Omental fat pad (tissue), 4 donors: ENCODE data around the gene GABPB2. TPM values are rescaled to one million over a fixed set of nuclear protein-coding genes. Genes with fewer than 3 reads are reported as not detected.

Experiments used
- ATAC-seq: fragments of 150-250 bp; one replicate; pipeline ENCODE4 v1.9.1; 2016; ENCODE audit warnings: mild to moderate bottlenecking, moderate library complexity; ENCODE audit not compliant: low FRiP score
- DNase-seq: peaks from one replicate; pipeline ENCODE4 v3.0.0-alpha.2; 2019; ENCODE audit warnings: low spot score
- CTCF ChIP-seq, 3 donors: fragments of 450-650 bp; IDR thresholded peaks; one replicate each; pipeline ENCODE4 v1.5.1; 2016 to 2017; ENCODE audit warnings: antibody characterized with exemption in 3 of 3, mild to moderate bottlenecking in 3 of 3, moderate library complexity in 2 of 3
- total RNA-seq, 4 donors: library from RNA; depleted of rRNA; stranded (reverse); fragments of >200 nt; gene quantifications; one replicate each; pipeline ENCODE4 v1.1.0, GENCODE V29; 2016

GABPB2 gene
- total RNA-seq, 4 donors from 2014 or later: 15.0 to 36.1 (median 21.2) TPM

DNA sequence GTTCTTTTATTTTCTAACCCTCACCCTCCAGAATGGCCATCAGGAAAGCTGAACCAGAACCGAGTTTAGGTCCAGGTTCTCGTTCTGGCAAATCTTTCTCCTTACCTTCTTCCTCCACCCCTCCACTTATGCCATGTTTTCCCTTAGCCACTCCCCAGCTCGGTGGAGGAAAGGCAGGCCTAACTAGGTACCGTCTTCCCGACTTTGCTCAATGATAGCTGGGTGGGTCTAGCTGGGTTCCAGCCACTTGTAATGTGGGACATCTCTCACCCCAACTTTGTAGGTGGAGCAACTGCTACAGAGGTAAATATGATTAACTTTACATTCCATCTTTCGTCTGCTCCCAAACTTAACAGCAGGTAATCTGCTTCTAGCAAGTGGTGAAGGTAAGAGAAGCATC is 33.5 kb upstream of the GABPB2 start:
- no peak for ATAC-seq

DNA sequence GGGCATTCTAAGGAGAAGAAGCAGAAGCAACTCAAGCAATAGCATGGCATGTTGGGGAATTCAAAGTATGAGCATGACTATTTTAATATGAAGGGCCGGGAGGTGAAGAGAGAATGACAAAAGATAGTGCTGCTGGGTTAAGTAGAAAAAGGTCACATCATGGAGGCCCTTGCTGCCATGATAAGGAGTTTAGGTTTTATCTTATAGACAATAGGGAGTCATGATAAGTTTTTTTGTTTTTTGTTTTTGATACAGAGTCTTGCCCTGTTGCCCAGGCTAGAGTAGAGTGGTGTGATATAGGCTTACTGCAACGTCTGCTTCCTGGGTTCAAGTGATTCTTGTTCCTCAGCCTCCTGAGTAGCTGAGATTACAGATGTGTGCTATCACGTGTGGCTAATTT is 31.0 kb upstream of the GABPB2 start:
- no peak for TF ChIP-seq CTCF (IDR thresholded peaks at IDR 0.05)
- ATAC-seq: no peak
- DNase-seq: no peak

More for the DNA sequence above, 33.5 kb upstream of the GABPB2 start:
- DNase-seq: no peak
- TF ChIP-seq CTCF (IDR thresholded peaks at IDR 0.05): no peak

DNA sequence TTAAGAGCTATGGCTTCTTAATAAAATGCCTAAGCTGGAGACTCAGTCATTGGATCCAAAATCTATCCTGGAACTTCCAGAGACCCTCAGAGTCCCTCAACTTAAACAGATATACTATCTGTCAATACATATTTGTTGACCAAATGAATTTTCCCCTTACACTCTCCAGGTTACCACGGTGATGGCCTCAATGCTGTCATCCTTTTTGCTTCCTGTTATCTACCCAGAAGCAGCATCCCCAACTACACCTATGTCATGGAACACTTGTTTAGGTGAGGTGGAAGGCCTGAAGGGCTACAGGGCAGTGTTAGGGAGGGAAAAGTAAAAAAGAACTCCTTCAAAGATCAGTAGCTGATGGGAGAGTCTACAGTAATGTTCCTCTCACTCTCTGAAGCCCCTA is 27.4 kb upstream of the GABPB2 start:
- no peak for TF ChIP-seq CTCF (IDR thresholded peaks at IDR 0.05)
- ATAC-seq (no peak), DNase-seq (no peak)

GRCh38 chr1:151047591-151047924 is 23.0 kb upstream of the GABPB2 start, which contains the start of gene C1orf56:
Gene C1orf56, plus strand, starts transcription at chr1:151047751. Its CDS starts 97 bp downstream, at chr1:151047848.
- no peak for TF ChIP-seq CTCF (IDR thresholded peaks at IDR 0.05)
- ATAC-seq: peak; percentile 87
- DNase-seq: no peak

DNA sequence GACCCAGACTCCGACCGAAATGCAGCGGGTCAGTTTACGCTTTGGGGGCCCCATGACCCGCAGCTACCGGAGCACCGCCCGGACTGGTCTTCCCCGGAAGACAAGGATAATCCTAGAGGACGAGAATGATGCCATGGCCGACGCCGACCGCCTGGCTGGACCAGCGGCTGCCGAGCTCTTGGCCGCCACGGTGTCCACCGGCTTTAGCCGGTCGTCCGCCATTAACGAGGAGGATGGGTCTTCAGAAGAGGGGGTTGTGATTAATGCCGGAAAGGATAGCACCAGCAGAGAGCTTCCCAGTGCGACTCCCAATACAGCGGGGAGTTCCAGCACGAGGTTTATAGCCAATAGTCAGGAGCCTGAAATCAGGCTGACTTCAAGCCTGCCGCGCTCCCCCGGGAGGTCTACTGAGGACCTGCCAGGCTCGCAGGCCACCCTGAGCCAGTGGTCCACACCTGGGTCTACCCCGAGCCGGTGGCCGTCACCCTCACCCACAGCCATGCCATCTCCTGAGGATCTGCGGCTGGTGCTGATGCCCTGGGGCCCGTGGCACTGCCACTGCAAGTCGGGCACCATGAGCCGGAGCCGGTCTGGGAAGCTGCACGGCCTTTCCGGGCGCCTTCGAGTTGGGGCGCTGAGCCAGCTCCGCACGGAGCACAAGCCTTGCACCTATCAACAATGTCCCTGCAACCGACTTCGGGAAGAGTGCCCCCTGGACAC is 22.5 kb upstream of the GABPB2 start:
- ATAC-seq: peak; percentile 70
- peak in 1 of 3 donors; percentile 28 for TF ChIP-seq CTCF (IDR thresholded peaks at IDR 0.05)
- peak; percentile 37 for DNase-seq

GRCh38 chr1:151048645-151049032 is 21.9 kb upstream of the GABPB2 start:
- no peak for DNase-seq
- ATAC-seq: no peak
- TF ChIP-seq CTCF (IDR thresholded peaks at IDR 0.05): no peak

DNA sequence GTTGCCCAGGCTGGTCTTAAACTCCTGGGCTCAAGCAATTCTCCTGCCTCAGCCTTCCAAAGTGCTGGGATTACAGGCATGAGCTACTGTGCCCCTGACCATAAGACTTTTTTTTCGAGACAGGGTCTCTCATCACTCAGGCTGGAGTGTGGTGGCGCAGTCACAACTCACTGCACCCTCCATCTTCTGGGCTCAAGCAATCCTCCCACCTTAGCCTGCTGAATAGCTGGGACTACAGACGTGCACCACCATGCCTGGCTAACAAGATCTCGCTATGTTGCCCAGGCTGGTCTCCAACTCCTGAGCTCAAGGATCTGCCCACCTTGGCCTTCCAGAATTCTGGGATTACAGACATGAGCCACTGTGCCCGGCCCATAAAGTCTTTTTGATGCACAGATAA is 21.1 kb upstream of the GABPB2 start:
- DNase-seq: no peak
- ATAC-seq: no peak
- TF ChIP-seq CTCF (IDR thresholded peaks at IDR 0.05): no peak
